GM10266 (cell line): ENCODE measurements around the gene SNX19.
A peak's percentile ranks its signal among the peaks of the same experiment; 100 is the strongest.

ENCODE experiments used
- DNase-seq: peaks from one replicate; pipeline ENCODE4 v3.0.0; 2012; ENCODE audit errors: extremely low spot score
- CTCF ChIP-seq: IDR thresholded peaks from 2 replicates; pipeline ENCODE4 v1.5.1; 2012; ENCODE audit warnings: mild to moderate bottlenecking, low read depth; ENCODE audit not compliant: control insufficient read depth, insufficient read depth; ENCODE audit errors: missing control alignments

Gene SNX19

GRCh38 chr11:130906616-130907015, 9.7 kb downstream of the SNX19 start:
- DNase-seq, result no peak

GRCh38 chr11:130905512-130905911, 10.8 kb downstream of the SNX19 start:
- DNase-seq, result no peak
- no peak for TF ChIP-seq CTCF

More at GRCh38 chr11:130906616-130907015, 9.7 kb downstream of the SNX19 start:
- no peak for TF ChIP-seq CTCF

GRCh38 chr11:130904380-130904779, 11.9 kb downstream of the SNX19 start:
- no peak for DNase-seq
- TF ChIP-seq CTCF, result peak; percentile 32

GRCh38 chr11:130902380-130902779, 13.9 kb downstream of the SNX19 start:
- DNase-seq, result no peak
- TF ChIP-seq CTCF, result no peak

- no peak for DNase-seq
- TF ChIP-seq CTCF, result no peak
These were observed 17.2 kb downstream of the SNX19 start for GRCh38 chr11:130899106-130899505.

- TF ChIP-seq CTCF, result no peak
- DNase-seq, result no peak
These were observed 18.8 kb downstream of the SNX19 start for GRCh38 chr11:130897262-130898182.
